Upper lobe of left lung (tissue), 4 donors: Measurements from ENCODE around the gene SLC24A5.

Source experiments
- EP300 ChIP-seq, 4 donors: sonication (generic); formaldehyde crosslinking; IDR thresholded peaks; one replicate each; pipeline ENCODE4 v1.5.1; 2017; ENCODE audit warnings: antibody characterized with exemption in 4 of 4, control low read depth in 2 of 4
- TF ChIP-seq, protein P1 (sequence below), 6 experiments: fragments of 450-650 bp in 4 of 6; fragments of 200-600 bp in 2 of 6; sonication (generic) in 2 of 6; IDR thresholded peaks; one replicate each; pipeline ENCODE4 v1.5.1; 2016 to 2019; ENCODE audit warnings: antibody characterized with exemption in 6 of 6

DNA sequence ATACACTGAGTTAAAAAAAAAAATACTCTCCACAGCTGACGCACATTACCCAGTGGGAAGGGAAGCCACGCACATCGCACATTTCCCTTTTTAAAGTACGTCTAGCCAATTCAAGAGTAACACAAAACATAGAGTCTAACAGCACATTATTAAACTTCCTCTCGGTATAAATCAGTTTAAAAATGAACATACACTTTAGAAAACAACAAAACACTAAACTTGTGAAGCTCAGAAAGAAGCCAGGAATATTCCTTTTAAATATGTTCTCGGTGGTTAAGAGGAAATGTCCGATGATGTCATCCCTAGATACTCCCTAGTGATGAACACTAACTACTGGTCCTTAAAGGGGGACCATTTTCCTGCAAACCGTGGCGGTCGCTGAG lies 56.6 kb downstream of the SLC24A5 start:
- TF ChIP-seq, protein P1, sequence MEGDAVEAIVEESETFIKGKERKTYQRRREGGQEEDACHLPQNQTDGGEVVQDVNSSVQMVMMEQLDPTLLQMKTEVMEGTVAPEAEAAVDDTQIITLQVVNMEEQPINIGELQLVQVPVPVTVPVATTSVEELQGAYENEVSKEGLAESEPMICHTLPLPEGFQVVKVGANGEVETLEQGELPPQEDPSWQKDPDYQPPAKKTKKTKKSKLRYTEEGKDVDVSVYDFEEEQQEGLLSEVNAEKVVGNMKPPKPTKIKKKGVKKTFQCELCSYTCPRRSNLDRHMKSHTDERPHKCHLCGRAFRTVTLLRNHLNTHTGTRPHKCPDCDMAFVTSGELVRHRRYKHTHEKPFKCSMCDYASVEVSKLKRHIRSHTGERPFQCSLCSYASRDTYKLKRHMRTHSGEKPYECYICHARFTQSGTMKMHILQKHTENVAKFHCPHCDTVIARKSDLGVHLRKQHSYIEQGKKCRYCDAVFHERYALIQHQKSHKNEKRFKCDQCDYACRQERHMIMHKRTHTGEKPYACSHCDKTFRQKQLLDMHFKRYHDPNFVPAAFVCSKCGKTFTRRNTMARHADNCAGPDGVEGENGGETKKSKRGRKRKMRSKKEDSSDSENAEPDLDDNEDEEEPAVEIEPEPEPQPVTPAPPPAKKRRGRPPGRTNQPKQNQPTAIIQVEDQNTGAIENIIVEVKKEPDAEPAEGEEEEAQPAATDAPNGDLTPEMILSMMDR (IDR thresholded peaks at IDR 0.05): no peak
- TF ChIP-seq EP300 (IDR thresholded peaks at IDR 0.05): no peak
